Heart left ventricle (tissue), 16 donors: Measurements from ENCODE around the gene ADGRD1. TPM values are rescaled to one million over a fixed set of nuclear protein-coding genes. Genes with fewer than 3 reads are reported as not detected.

Experiments used
- ATAC-seq, 4 donors: fragments of 200-7000 bp; cut with Tn5 transposase; one replicate each; pipeline ENCODE4 v1.9.1; 2020 to 2022; ENCODE audit warnings: moderate library complexity in 4 of 4, mild to moderate bottlenecking in 3 of 4, moderate number of reproducible peaks in 1 of 4
- DNase-seq, 5 donors: peaks; one replicate each; pipeline ENCODE4 v3.0.0-alpha.2; 2020
- H3K27ac ChIP-seq, 12 donors: fragments of 200-600 bp; sonication (generic) in 4 of 12; one replicate each; pipeline versions ENCODE4 v1.5.0 to v1.8.0; 2016 to 2022; ENCODE audit warnings: mild to moderate bottlenecking in 2 of 12
- H3K27me3 ChIP-seq, 9 donors: fragments of 200-600 bp; sonication (generic) in 2 of 9; one replicate each; pipeline versions ENCODE4 v1.5.1 to v1.8.0; 2016 to 2022; ENCODE audit warnings: mild to moderate bottlenecking in 3 of 9
- H3K36me3 ChIP-seq, 9 donors: fragments of 200-600 bp; sonication (generic) in 2 of 9; one replicate each; pipeline versions ENCODE4 v1.5.0 to v1.8.0; 2018 to 2022; ENCODE audit warnings: mild to moderate bottlenecking in 2 of 9
- H3K4me1 ChIP-seq, 12 donors: fragments of 200-600 bp; sonication (generic) in 4 of 12; one replicate each; pipeline versions ENCODE4 v1.5.0 to v1.8.0; 2016 to 2022; ENCODE audit warnings: mild to moderate bottlenecking in 3 of 12
- H3K4me3 ChIP-seq, 12 donors: fragments of 200-600 bp; sonication (generic) in 4 of 12; one replicate each; pipeline versions ENCODE4 v1.5.0 to v1.8.0; 2017 to 2022; ENCODE audit warnings: mild to moderate bottlenecking in 9 of 12, moderate library complexity in 4 of 12
- H3K9me3 ChIP-seq, 12 donors: fragments of 200-600 bp; sonication (generic) in 4 of 12; one replicate each; pipeline versions ENCODE4 v1.5.0 to v1.8.0; 2016 to 2022; ENCODE audit warnings: mild to moderate bottlenecking in 1 of 12
- CTCF ChIP-seq, 12 donors: fragments of 200-600 bp; sonication (generic) in 4 of 12; IDR thresholded peaks; one replicate each; pipeline versions ENCODE4 v1.5.0 to v1.8.0; 2018 to 2022; ENCODE audit warnings: antibody characterized with exemption in 12 of 12, mild to moderate bottlenecking in 5 of 12
- POLR2A ChIP-seq, 2 donors: fragments of 450-650 bp; IDR thresholded peaks; one replicate each; pipeline ENCODE4 v1.6.1; 2017; ENCODE audit warnings: antibody characterized with exemption in 2 of 2, mild to moderate bottlenecking in 2 of 2, moderate library complexity in 2 of 2
- WGBS, 4 donors: extraction: QIAGEN DNeasy Blood & Tissue Kit in 2 of 4; methylation state at CpG; one replicate each; pipeline versions ENCODE4 v1.1.5 to v1.1.7; 2013 to 2018; 5-methylcytosine and 5-hydroxymethylcytosine counted together
- intact Hi-C, 10 donors: fragments of 100-400 bp; cut with DNase I; formaldehyde crosslinking; loops; one replicate each; pipeline versions ENCODE4 v1.11.1 to v1.14.2; 2022
- polyA plus RNA-seq, 2 donors: library from polyadenylated mRNA; stranded (reverse); fragments of 200-250 nt; gene quantifications; one replicate each; pipeline ENCODE4 v1.2.3, GENCODE V29; 2013
- total RNA-seq, 9 donors: library from RNA; depleted of rRNA in 2 of 9; stranded (reverse); fragments of >200 nt in 2 of 9; fragmentation: NEBNext Ultra II Directional in 3 of 9; extraction: Animal tissue kit (Norgen Biotek cat#: 25700) in 3 of 9; gene quantifications; one replicate each; pipeline versions ENCODE4 v1.1.0 to v1.2.4, GENCODE V29; 2016 to 2023
- donor health status: ischemic (EF 13 %, LVEDD 7.1; RV severe dilation, severe dysfunction).
- donor health status: healthy with polysubstance abuse.
- donor health status: DM: no; HTN: yes; CAD: no.
- donor health status: DM: no; HTN: no; CAD: no.
- donor health status: ischemic (EF 25% LVEDD 6.9; RV normal size, moderate dysfunction).
- donor health status: ischemic (EF 25% LVEDD 5.7; RV mildly dilated, moderate dysfunction).
- donor health status: healthy.
- donor health status: DM: yes; HTN: yes; CAD: no.
- donor health status: ischemic (EF 35%, LVEDD 5.7; RV mildly dilated, moderate dysfunction).
- donor health status: nonischemic (EF 11% LVEDD 7.7; RV severe dilation, severe dysfunction).
- donor health status: DM: yes; HTN: yes; CAD: no.
- donor health status: PGD.
- donor health status: ischemic (EF 29% LVEDD 5.4; RV normal size, mild dysfunction).
- donor health status: nonischemic (EF 23%, LVEDD 6.1; RV moderate dilation, normal function).

The ADGRD1 gene
- total and polyA plus RNA-seq, 11 donors: 22.7 to 109 (median 66.3) TPM

GRCh38 chr12:131100031-131100674 lies 146.4 kb downstream of the ADGRD1 start:
- WGBS, 4 donors: 93 to 96% (median 96%) methylated on average over 5 of the region's 5 CpGs
- H3K9me3 ChIP-seq: no peaks in the 10 kb centered on the region
- no peak for TF ChIP-seq POLR2A (IDR thresholded peaks at IDR 0.05)
- TF ChIP-seq CTCF (IDR thresholded peaks at IDR 0.05): no peak
- H3K36me3 ChIP-seq: peaks cover 0 to 14% (median 0%) of the 10 kb centered on the region in 9 donors
- ATAC-seq (no peak), DNase-seq (peak in 1 of 5 donors; percentile 0)
- H3K27me3 ChIP-seq: no peaks in the 10 kb centered on the region
- intact Hi-C loops: loop anchor here in 8 of 10 donors (5.0 to 10.0 kb wide), 9 partner anchors 183 to 905 kb away; partner anchors contain the start of genes SFSWAP (in 2 of the 8) and MMP17 (in 1 of the 8)
- no peak overlapping the region for H3K4me3 ChIP-seq
- peaks cover 0 to 26% (median 10%) of the 10 kb centered on the region in 12 donors for H3K4me1 ChIP-seq
- H3K27ac ChIP-seq: no peak overlapping the region

GRCh38 chr12:131101006-131101405 lies 147.3 kb downstream of the ADGRD1 start:
- H3K36me3 ChIP-seq: peaks cover 0 to 23% (median 0%) of the 10 kb centered on the region in 9 donors
- H3K27ac ChIP-seq: no peak overlapping the region
- whole genome bisulfite sequencing, 4 donors: 92 to 95% (median 93%) methylated on average over 4 of the region's 4 CpGs
- H3K27me3 ChIP-seq: no peaks in the 10 kb centered on the region
- H3K4me3 ChIP-seq: no peak overlapping the region
- ATAC-seq (no peak), DNase-seq (peak in 2 of 5 donors; percentile 3 to 10)
- peaks cover 0 to 26% (median 10%) of the 10 kb centered on the region in 12 donors for H3K4me1 ChIP-seq
- TF ChIP-seq CTCF (IDR thresholded peaks at IDR 0.05): no peak
- TF ChIP-seq POLR2A (IDR thresholded peaks at IDR 0.05): no peak
- H3K9me3 ChIP-seq: no peaks in the 10 kb centered on the region
- intact Hi-C loops: loop anchor here in 8 of 10 donors (5.0 to 10.0 kb wide), 9 partner anchors 184 to 904 kb away; partner anchors contain the start of genes SFSWAP (in 2 of the 8) and MMP17 (in 1 of the 8)

- WGBS, 4 donors: 90 to 92% (median 92%) methylated on average over 13 of the region's 13 CpGs
- intact Hi-C loops: loop anchor here in 8 of 10 donors (5.0 to 10.0 kb wide), 9 partner anchors 185 to 903 kb away; partner anchors contain the start of genes SFSWAP (in 2 of the 8) and MMP17 (in 1 of the 8)
- Histone ChIP-seq H3K27me3 (no peaks in the 10 kb centered on the region), H3K36me3 (peaks cover 0 to 32% (median 4%) of the 10 kb centered on the region in 9 donors), H3K4me3 (no peak overlapping the region), H3K4me1 (peaks cover 0 to 22% (median 10%) of the 10 kb centered on the region in 12 donors), H3K27ac (no peak overlapping the region), H3K9me3 (no peaks in the 10 kb centered on the region)
- TF ChIP-seq POLR2A (IDR thresholded peaks at IDR 0.05) (no peak), CTCF (IDR thresholded peaks at IDR 0.05) (no peak)
- DNase-seq: peak in 1 of 5 donors; percentile 13
- ATAC-seq: no peak
These were observed 148.2 kb downstream of the ADGRD1 start for GRCh38 chr12:131101703-131102492.
